Measurements from ENCODE around the gene TFAP2D.

GRCh38 chr6:50713226-50713625 is at the start of gene TFAP2D:
- TF ChIP-seq POLR2A (IDR thresholded peaks at IDR 0.05) (no peak), CTCF (IDR thresholded peaks at IDR 0.05) (no peak)

All from Peyer's patch (tissue), 4 donors.